SU-DHL-6 (cell line): ENCODE measurements around the gene RANBP1.

Experiments used
- H2AFZ ChIP-seq: fragments of 200-600 bp; sonication (generic); 2 replicates; pipeline ENCODE4 v1.6.1; 2014; ENCODE audit warnings: low read depth, mild to moderate bottlenecking, moderate library complexity, mixed read lengths, antibody characterized with exemption, low read length; ENCODE audit not compliant: severe bottlenecking
- H3F3A ChIP-seq: fragments of 200-600 bp; shearing (Covaris generic); 2 replicates; pipeline ENCODE4 v1.6.0; 2016; ENCODE audit warnings: antibody characterized with exemption, mild to moderate bottlenecking; ENCODE audit not compliant: insufficient read depth
- H3K27ac ChIP-seq: fragments of 200-600 bp; sonication (generic); 2 replicates; pipeline ENCODE4 v1.5.1; 2016; ENCODE audit warnings: low read depth, mild to moderate bottlenecking, low read length, moderate library complexity, mixed read lengths
- H3K27me3 ChIP-seq: fragments of 200-600 bp; sonication (generic), shearing (Covaris generic); 2 replicates; pipeline ENCODE4 v1.6.0; 2014; ENCODE audit warnings: mild to moderate bottlenecking, low read length
- H3K36me3 ChIP-seq: fragments of 200-600 bp; sonication (generic); 2 replicates; pipeline ENCODE4 v1.6.1; 2014; ENCODE audit warnings: mild to moderate bottlenecking, low read length, mixed read lengths
- H3K4me2 ChIP-seq: fragments of 300-600, 200-600 bp; shearing (Covaris generic), sonication (generic); 2 replicates; pipeline ENCODE4 v1.6.0; 2014; ENCODE audit warnings: low read length, low read depth, mild to moderate bottlenecking; ENCODE audit not compliant: poor library complexity, severe bottlenecking
- H3K4me3 ChIP-seq: fragments of 200-600 bp; sonication (generic); 2 replicates; pipeline ENCODE4 v1.5.1; 2014; ENCODE audit warnings: antibody characterized with exemption, low read length, mild to moderate bottlenecking, mixed read lengths; ENCODE audit not compliant: insufficient read depth, poor library complexity, severe bottlenecking
- H3K79me2 ChIP-seq: fragments of 200-600 bp; sonication (generic); 2 replicates; pipeline ENCODE4 v1.6.1; 2014; ENCODE audit warnings: mild to moderate bottlenecking, low read length, moderate library complexity; ENCODE audit not compliant: insufficient read depth
- H3K9ac ChIP-seq: fragments of 200-600 bp; sonication (generic); 2 replicates; pipeline ENCODE4 v1.7.0; 2014; ENCODE audit warnings: mild to moderate bottlenecking, low read length
- H3K9me2 ChIP-seq: fragments of 200-600 bp; sonication (generic); replicated peaks from 2 replicates; pipeline ENCODE4 v1.6.1; 2014; ENCODE audit warnings: low read length; ENCODE audit not compliant: insufficient read depth
- H3K9me3 ChIP-seq: fragments of 200-600 bp; sonication (generic); 2 replicates; pipeline ENCODE4 v1.6.1; 2014; ENCODE audit warnings: low read length, mixed read lengths; ENCODE audit not compliant: insufficient read depth
- H4K20me1 ChIP-seq: fragments of 200-600 bp; sonication (generic); 2 replicates; pipeline ENCODE4 v1.6.1; 2014; ENCODE audit warnings: low read depth, mild to moderate bottlenecking, antibody characterized with exemption, low read length, moderate library complexity, mixed read lengths
- CTCF ChIP-seq: fragments of 200-600 bp; sonication (generic); IDR thresholded peaks from one replicate; pipeline ENCODE4 v1.5.1; 2017; ENCODE audit warnings: antibody characterized with exemption, mild to moderate bottlenecking, low read length, moderate library complexity; ENCODE audit not compliant: insufficient read depth, poor library complexity, severe bottlenecking
- EZH2phosphoT487 ChIP-seq: fragments of 200-600 bp; sonication (generic), shearing (Covaris generic); conservative IDR thresholded peaks from 2 replicates; pipeline ENCODE4 v1.6.1; 2018; ENCODE audit warnings: mild to moderate bottlenecking, antibody characterized with exemption, low read length, moderate library complexity, mixed read lengths

The RANBP1 gene

GRCh38 chr22:20156042-20156389 lies 40.1 kb downstream of the RANBP1 start:
- TF ChIP-seq EZH2phosphoT487 = no peak
- TF ChIP-seq CTCF = no peak
- no peak overlapping the region for H3K4me3 ChIP-seq
- no peaks in the 10 kb centered on the region for H3K79me2 ChIP-seq
- H4K20me1 ChIP-seq = no peaks in the 10 kb centered on the region
- H3K27ac ChIP-seq = no peak overlapping the region
- H3K27me3 ChIP-seq = no peaks in the 10 kb centered on the region
- H3K9me2 ChIP-seq = no peaks in the 10 kb centered on the region
- H3F3A ChIP-seq = no peaks in the 10 kb centered on the region
- no peaks in the 10 kb centered on the region for H3K36me3 ChIP-seq
- no peak overlapping the region for H2AFZ ChIP-seq
- H3K4me2 ChIP-seq = no peak overlapping the region
- H3K9ac ChIP-seq = no peak overlapping the region
- H3K9me3 ChIP-seq = no peaks in the 10 kb centered on the region

GRCh38 chr22:20156611-20157429 lies 40.9 kb downstream of the RANBP1 start:
- H3K36me3 ChIP-seq = no peaks in the 10 kb centered on the region
- H3K79me2 ChIP-seq = no peaks in the 10 kb centered on the region
- no peak overlapping the region for H2AFZ ChIP-seq
- H3K27me3 ChIP-seq = no peaks in the 10 kb centered on the region
- no peaks in the 10 kb centered on the region for H4K20me1 ChIP-seq
- no peak for TF ChIP-seq EZH2phosphoT487
- TF ChIP-seq CTCF = peak; percentile 59
- no peak overlapping the region for H3K9ac ChIP-seq
- H3K4me3 ChIP-seq = no peak overlapping the region
- H3K4me2 ChIP-seq = no peak overlapping the region
- no peaks in the 10 kb centered on the region for H3K9me3 ChIP-seq
- H3F3A ChIP-seq = no peaks in the 10 kb centered on the region
- no peak overlapping the region for H3K27ac ChIP-seq
- H3K9me2 ChIP-seq = no peaks in the 10 kb centered on the region

- no peak overlapping the region for H3K27ac ChIP-seq
- H4K20me1 ChIP-seq = no peaks in the 10 kb centered on the region
- no peaks in the 10 kb centered on the region for H3K9me3 ChIP-seq
- no peaks in the 10 kb centered on the region for H3K36me3 ChIP-seq
- H3K4me2 ChIP-seq = no peak overlapping the region
- H3K79me2 ChIP-seq = no peaks in the 10 kb centered on the region
- no peaks in the 10 kb centered on the region for H3K27me3 ChIP-seq
- no peaks in the 10 kb centered on the region for H3K9me2 ChIP-seq
- no peak for TF ChIP-seq CTCF
- TF ChIP-seq EZH2phosphoT487 = no peak
- H3K9ac ChIP-seq = no peak overlapping the region
- H3K4me3 ChIP-seq = no peak overlapping the region
- H2AFZ ChIP-seq = no peak overlapping the region
- no peaks in the 10 kb centered on the region for H3F3A ChIP-seq
Measured at GRCh38 chr22:20157430-20158183, 41.7 kb downstream of the RANBP1 start.
